ENCODE measurements around the gene STYK1. TPM values are rescaled to one million over a fixed set of nuclear protein-coding genes. Genes with fewer than 3 reads are reported as not detected.
A peak's percentile ranks its signal among the peaks of the same experiment; 100 is the strongest.

The STYK1 gene
- total and polyA plus RNA-seq, 8 donors, result 0.04 to 0.55 (median 0.17) TPM; not detected in 2

DNA sequence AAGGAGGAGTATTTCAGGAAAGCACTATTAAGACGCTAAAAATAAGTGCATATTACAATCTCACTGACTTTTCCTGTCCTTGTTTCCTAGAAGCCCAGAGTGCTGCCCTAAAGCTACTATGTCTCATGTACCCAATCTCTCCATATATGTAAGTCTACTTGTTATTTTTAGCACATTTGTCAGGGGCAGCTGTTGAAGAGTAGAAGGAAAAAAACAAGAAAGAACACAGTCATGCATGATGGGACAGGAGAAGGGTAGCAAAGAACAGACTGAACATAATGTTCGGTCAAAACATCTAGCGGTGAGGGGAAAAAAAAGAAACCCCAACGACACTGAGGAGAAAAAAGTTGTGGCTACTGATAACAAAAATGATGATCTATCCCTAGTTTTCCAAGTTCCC lies 35.0 kb upstream of the STYK1 start:
- WGBS, 2 donors, result 80 to 95% methylated on average over 4 of the region's 4 CpGs
- Histone ChIP-seq H3K4me3 (no peak overlapping the region), H3K9me3 (no peaks in the 10 kb centered on the region), H3K4me1 (no peaks in the 10 kb centered on the region), H3K36me3 (peaks cover 5 to 88% (median 39%) of the 10 kb centered on the region in 3 donors), H3K27ac (no peak overlapping the region), H3K27me3 (no peaks in the 10 kb centered on the region)
- FAIRE-seq, result no peak
- no peak for DNase-seq
- intact Hi-C loops (cut with DNase I), result no loop called here
- no peak for ATAC-seq
- no peak for TF ChIP-seq CTCF (IDR thresholded peaks at IDR 0.05)

GRCh38 chr12:10705655-10706054 lies 31.8 kb upstream of the STYK1 start:
- peaks cover 6 to 86% (median 42%) of the 10 kb centered on the region in 3 donors for H3K36me3 ChIP-seq
- intact Hi-C loops (cut with DNase I), result no loop called here
- no peak for DNase-seq
- H3K27me3 ChIP-seq, result no peaks in the 10 kb centered on the region
- 39 to 41% methylated on average over 2 of the region's 2 CpGs for WGBS, 2 donors
- no peaks in the 10 kb centered on the region for H3K4me1 ChIP-seq
- H3K9me3 ChIP-seq, result no peaks in the 10 kb centered on the region
- TF ChIP-seq CTCF (IDR thresholded peaks at IDR 0.05), result no peak
- H3K4me3 ChIP-seq, result no peak overlapping the region
- peak in 1 of 4 donors; percentile 39 for ATAC-seq
- FAIRE-seq, result no peak
- H3K27ac ChIP-seq, result no peak overlapping the region

GRCh38 chr12:10701843-10702242 lies 28.0 kb upstream of the STYK1 start:
- no peak overlapping the region for H3K4me3 ChIP-seq
- FAIRE-seq (no peak), DNase-seq (peak in 1 of 6 donors; percentile 15), ATAC-seq (no peak)
- H3K4me1 ChIP-seq, result no peaks in the 10 kb centered on the region
- TF ChIP-seq CTCF (IDR thresholded peaks at IDR 0.05), result no peak
- H3K36me3 ChIP-seq, result peaks cover 6 to 79% (median 50%) of the 10 kb centered on the region in 3 donors
- no peaks in the 10 kb centered on the region for H3K9me3 ChIP-seq
- H3K27ac ChIP-seq, result no peak overlapping the region
- 90% methylated on average over 14 of the region's 14 CpGs for WGBS, 2 donors
- intact Hi-C loops (cut with DNase I), result no loop called here
- no peaks in the 10 kb centered on the region for H3K27me3 ChIP-seq

GRCh38 chr12:10701131-10701681 lies 27.4 kb upstream of the STYK1 start:
- no peak overlapping the region for H3K4me3 ChIP-seq
- H3K9me3 ChIP-seq, result no peaks in the 10 kb centered on the region
- no peak for FAIRE-seq
- WGBS, 2 donors, result 51 to 67% methylated on average over 3 of the region's 3 CpGs
- ATAC-seq, result peak in 2 of 4 donors; percentile 21 to 31
- peaks cover 6 to 73% (median 43%) of the 10 kb centered on the region in 3 donors for H3K36me3 ChIP-seq
- no peaks in the 10 kb centered on the region for H3K27me3 ChIP-seq
- H3K27ac ChIP-seq, result no peak overlapping the region
- TF ChIP-seq CTCF (IDR thresholded peaks at IDR 0.05), result no peak
- no peaks in the 10 kb centered on the region for H3K4me1 ChIP-seq
- intact Hi-C loops (cut with DNase I), result no loop called here
- DNase-seq, result no peak

- H3K27ac ChIP-seq, result no peak overlapping the region
- no peaks in the 10 kb centered on the region for H3K9me3 ChIP-seq
- intact Hi-C loops (cut with DNase I), result no loop called here
- H3K4me3 ChIP-seq, result no peak overlapping the region
- no peaks in the 10 kb centered on the region for H3K4me1 ChIP-seq
- WGBS, 2 donors, result 67 to 68% methylated on average over 3 of the region's 3 CpGs
- H3K36me3 ChIP-seq, result peaks cover 6 to 67% (median 41%) of the 10 kb centered on the region in 3 donors
- H3K27me3 ChIP-seq, result no peaks in the 10 kb centered on the region
- no peak for TF ChIP-seq CTCF (IDR thresholded peaks at IDR 0.05)
- FAIRE-seq (no peak), DNase-seq (no peak), ATAC-seq (no peak)
Observed at GRCh38 chr12:10700581-10700980, 26.7 kb upstream of the STYK1 start.

Measured in pancreas (tissue), 10 donors.